ENCODE data around the gene ANGPTL2. TPM values are rescaled to one million over a fixed set of nuclear protein-coding genes. Genes with fewer than 3 reads are reported as not detected.

ANGPTL2 gene
- total RNA-seq, 1 experiment from 2014 or later = 1.5 TPM

DNA sequence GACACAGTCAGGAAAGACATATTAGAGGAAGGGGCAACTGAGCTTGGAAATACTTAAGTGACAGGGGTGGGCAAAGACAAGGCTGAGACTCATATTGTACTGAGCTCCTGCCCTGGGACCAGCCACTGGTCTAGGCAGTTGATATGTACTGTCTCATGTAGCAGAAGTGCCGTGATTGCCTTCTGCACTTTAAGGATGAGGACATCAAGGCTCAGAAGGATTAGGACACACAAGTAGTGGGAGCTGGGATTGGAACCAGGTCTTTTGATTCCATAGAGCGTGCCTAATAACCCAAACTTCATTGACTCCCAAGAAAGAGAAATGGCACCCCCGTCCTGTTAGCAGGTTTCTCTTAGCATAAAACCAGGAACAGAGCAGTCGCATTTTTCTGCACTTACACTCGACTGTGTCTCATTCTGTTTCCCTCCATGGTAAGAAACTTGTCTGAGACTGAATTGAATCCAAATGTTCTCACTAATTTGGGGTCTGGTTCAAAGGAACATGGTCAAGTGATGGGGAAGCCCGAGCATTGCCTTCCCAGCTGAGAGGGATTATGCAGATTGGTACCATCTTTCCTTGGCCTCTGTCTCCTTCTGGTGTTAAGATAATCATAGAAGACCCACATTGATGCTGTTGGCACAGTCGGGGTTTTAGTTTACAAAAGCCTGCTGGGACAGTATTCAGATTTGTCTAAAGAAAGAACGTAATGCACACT lies 70.4 kb downstream of the ANGPTL2 start:
- DNase-seq (ENCODE audit: low read depth, low spot score) = no peak
- in situ Hi-C loops (cut with HindIII; ENCODE audit: low pct_unique_long_range_greater_than_20kb, low sequenced_read_pairs) = no loop called here

DNA sequence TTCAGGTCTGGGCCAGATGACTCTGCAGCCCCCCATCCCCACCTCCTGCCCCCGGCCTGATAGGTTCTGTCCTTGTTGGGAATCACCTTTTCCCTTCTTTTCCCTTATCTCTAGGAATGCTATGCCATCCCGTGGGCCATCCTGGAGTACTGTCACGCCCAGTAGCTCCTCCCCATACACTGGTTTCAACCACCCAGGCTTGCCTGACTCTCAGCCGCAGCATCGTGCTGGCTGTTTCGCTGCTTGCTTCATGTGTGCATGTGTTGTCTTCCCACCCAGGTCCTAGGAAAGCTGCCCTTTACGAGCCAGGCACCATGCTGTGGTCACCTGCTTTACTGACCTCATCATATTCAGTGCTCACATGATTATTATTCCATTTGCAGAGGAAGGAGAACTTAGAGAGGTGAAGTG lies 71.8 kb downstream of the ANGPTL2 start:
- in situ Hi-C loops (cut with HindIII; ENCODE audit: low pct_unique_long_range_greater_than_20kb, low sequenced_read_pairs) = no loop called here
- DNase-seq (ENCODE audit: low read depth, low spot score) = peak; percentile 55

DNA sequence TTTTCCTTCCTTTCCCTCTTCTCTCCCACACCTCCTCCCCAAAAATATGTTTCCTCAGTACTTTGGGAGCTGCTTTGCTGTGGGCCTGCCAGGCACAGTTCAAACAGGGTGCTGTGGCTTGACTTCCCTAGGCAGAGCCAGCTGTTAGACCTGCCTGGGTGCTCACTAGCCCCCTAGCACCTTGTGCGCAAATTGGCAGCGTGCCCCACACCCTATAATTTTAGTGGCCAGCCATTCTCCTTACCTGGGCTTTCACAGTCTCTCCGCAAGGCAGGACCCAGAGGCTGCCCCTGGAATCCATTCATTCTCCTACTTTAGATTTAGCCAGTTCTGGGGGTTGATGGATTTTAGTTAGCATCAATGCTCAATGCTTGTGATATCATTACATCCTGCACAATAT lies 72.3 kb downstream of the ANGPTL2 start:
- in situ Hi-C loops (cut with HindIII; ENCODE audit: low pct_unique_long_range_greater_than_20kb, low sequenced_read_pairs) = no loop called here

DNA sequence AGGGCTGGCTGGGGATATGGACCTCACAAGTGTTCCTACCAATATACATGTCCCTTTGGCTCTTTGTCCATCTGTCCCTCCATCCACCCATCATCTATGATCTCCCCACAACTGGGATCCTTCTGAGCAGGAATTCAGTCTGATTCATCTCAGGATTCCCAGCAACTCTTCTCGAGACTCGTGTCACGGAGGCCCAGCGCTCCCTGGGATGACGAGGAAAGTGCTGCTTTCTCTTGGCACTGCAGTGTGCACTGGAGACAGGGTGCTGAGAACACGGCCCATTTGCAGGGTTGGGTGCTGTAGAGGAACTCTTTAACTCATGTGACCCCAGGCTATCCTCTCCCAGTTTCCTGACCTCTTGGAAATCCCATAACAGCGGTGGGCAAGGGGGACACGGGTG lies 72.9 kb downstream of the ANGPTL2 start:
- no peak for DNase-seq (ENCODE audit: low read depth, low spot score)
- in situ Hi-C loops (cut with HindIII; ENCODE audit: low pct_unique_long_range_greater_than_20kb, low sequenced_read_pairs) = no loop called here

More for the DNA sequence above, 72.3 kb downstream of the ANGPTL2 start:
- no peak for DNase-seq (ENCODE audit: low read depth, low spot score)

DNA sequence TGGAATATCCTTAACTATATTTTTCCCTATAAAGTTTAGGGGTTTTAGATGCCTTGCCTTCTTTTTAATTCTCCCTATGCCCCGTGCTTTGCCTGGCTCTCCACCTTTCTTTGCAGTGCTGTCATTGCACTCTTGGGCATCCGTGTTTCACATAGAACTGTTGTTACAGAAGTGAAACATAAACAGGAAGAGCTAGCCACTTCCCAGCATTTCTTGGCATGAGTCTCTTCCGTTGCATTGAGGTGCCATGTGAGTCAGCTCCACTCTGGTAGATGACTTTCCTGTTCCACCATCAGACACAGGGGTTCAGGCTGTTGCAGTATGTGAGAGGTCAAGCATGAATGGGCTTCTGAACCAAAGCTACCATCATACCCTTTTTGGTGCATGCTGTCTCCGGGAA lies 73.4 kb downstream of the ANGPTL2 start:
- in situ Hi-C loops (cut with HindIII; ENCODE audit: low pct_unique_long_range_greater_than_20kb, low sequenced_read_pairs) = no loop called here

DNA sequence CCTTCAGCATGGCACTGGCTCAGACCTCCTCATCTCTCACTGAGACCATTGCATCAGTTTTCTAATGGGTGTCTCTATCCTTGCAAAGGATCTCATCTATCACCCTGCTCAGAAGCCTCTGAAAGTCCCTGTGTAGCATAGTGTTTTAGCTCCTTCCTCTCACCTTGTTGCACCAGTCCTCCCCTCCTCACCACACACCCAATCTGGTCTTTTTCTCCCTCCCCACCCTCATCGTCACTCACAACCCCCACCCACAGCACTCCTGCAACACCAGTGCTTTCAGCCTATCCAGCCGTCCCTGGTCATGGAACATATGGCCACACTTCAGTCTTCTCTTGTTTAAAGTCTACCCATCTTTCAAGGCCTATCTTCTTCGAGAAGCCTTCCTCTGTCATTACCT lies 74.5 kb downstream of the ANGPTL2 start:
- no peak for DNase-seq (ENCODE audit: low read depth, low spot score)
- in situ Hi-C loops (cut with HindIII; ENCODE audit: low pct_unique_long_range_greater_than_20kb, low sequenced_read_pairs) = no loop called here

More for the DNA sequence above, 73.4 kb downstream of the ANGPTL2 start:
- peak; percentile 78 for DNase-seq (ENCODE audit: low read depth, low spot score)

DNA sequence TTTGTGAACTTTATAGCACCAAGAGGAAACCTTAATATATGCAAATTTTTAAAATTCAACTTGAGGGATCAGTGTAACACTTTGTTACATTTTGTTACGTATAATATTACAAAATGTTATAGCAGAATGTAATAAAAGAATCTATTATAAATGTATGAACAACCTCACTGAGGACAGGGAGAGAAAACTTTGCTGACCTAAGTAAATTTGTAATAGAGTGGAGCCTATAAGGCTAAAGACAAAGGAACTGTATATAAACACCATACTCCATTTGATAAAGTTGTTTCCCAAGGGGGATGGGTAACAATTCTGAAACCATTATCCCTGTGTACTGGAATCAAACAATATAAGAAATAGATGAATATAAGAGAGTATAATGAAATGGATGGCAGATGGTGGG lies 77.3 kb downstream of the ANGPTL2 start:
- DNase-seq (ENCODE audit: low read depth, low spot score) = no peak
- in situ Hi-C loops (cut with HindIII; ENCODE audit: low pct_unique_long_range_greater_than_20kb, low sequenced_read_pairs) = no loop called here

DNA sequence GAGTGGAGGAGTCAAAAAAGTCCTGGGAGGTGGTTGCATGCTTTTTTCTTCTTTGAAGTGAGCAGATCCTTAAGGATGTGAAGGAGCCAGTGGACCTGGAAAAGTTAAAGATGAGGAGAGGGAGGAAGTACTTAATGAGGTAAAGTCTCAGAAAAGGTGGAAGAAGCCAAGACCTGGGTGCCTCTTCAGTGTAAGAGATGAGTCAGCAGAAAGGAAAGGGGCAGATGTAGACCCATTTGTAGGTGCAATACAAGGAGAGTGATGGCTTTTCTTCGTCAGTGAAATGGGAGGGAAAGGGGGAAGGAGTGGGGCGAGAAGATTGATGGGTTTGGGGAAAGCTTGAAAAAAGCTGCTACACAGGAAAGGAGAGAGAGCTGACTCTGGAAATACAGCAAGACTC lies 82.9 kb downstream of the ANGPTL2 start:
- DNase-seq (ENCODE audit: low read depth, low spot score) = no peak
- in situ Hi-C loops (cut with HindIII; ENCODE audit: low pct_unique_long_range_greater_than_20kb, low sequenced_read_pairs) = no loop called here

DNA sequence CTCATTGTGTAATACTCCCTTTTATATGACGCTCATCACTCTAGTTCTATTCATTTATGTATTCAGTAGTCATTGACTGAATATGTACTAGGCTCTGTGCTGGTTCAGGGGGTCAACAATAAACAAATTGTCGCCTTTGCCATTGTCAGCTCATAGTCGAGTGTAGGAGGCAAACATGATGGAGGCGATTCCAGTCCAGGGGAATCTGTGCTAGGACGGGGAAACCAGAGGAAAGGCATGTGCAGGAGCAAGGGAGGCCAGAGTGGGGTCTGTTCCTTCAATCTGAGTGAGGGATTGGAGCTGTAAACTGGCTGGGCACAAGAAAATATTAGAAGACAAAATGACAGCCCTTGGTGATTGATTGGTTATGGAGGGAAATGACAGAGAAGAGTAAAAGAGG lies 83.9 kb downstream of the ANGPTL2 start:
- no peak for DNase-seq (ENCODE audit: low read depth, low spot score)
- in situ Hi-C loops (cut with HindIII; ENCODE audit: low pct_unique_long_range_greater_than_20kb, low sequenced_read_pairs) = no loop called here

Other genes starting within 250 kb of the ANGPTL2 start
- gene RALGPS1, start 207.9 kb downstream of the ANGPTL2 start, total RNA-seq (2014; rRNA removed; shearing (Covaris generic)) = 0.87 and 3.2 TPM in 2 replicates
- 5.3 and 6.4 TPM in 2 replicates for gene GARNL3, start 142.1 kb upstream of the ANGPTL2 start, total RNA-seq (2014; rRNA removed; shearing (Covaris generic))